IPS-18a (cell line): Measurements from ENCODE around the gene CNGA4.
"Not testable (repeated sequence)": the region's sequence is repeated elsewhere in the genome, so short reads cannot be mapped to it uniquely, and the experiment has no call there.

Experiments
- H3K27ac ChIP-seq: one replicate; pipeline ENCODE4 v1.5.1; 2013; ENCODE audit warnings: low read length
- H3K27me3 ChIP-seq: one replicate; pipeline ENCODE4 v1.6.1; 2013; ENCODE audit warnings: mild to moderate bottlenecking, low read length; ENCODE audit not compliant: control insufficient read depth, insufficient read depth
- H3K36me3 ChIP-seq: one replicate; pipeline ENCODE4 v1.6.1; 2013; ENCODE audit warnings: low read depth, low read length; ENCODE audit not compliant: control insufficient read depth
- H3K4me1 ChIP-seq: one replicate; pipeline ENCODE4 v1.6.1; 2013; ENCODE audit warnings: low read depth, low read length; ENCODE audit not compliant: control insufficient read depth
- H3K4me3 ChIP-seq: one replicate; pipeline ENCODE4 v1.5.1; 2013; ENCODE audit warnings: low read length
- H3K9ac ChIP-seq: one replicate; pipeline ENCODE4 v1.6.1; 2013; ENCODE audit warnings: mild to moderate bottlenecking, low read length, moderate library complexity
- H3K9me3 ChIP-seq: one replicate; pipeline ENCODE4 v1.6.1; 2013; ENCODE audit warnings: low read depth, low read length; ENCODE audit not compliant: control insufficient read depth

Gene CNGA4

GRCh38 chr11:6248897-6249296 is 10.0 kb downstream of the CNGA4 start:
- not testable (repeated sequence) for H3K36me3 ChIP-seq, H3K9me3 ChIP-seq, H3K4me1 ChIP-seq, H3K4me3 ChIP-seq, H3K27ac ChIP-seq, H3K9ac ChIP-seq, H3K27me3 ChIP-seq

DNA sequence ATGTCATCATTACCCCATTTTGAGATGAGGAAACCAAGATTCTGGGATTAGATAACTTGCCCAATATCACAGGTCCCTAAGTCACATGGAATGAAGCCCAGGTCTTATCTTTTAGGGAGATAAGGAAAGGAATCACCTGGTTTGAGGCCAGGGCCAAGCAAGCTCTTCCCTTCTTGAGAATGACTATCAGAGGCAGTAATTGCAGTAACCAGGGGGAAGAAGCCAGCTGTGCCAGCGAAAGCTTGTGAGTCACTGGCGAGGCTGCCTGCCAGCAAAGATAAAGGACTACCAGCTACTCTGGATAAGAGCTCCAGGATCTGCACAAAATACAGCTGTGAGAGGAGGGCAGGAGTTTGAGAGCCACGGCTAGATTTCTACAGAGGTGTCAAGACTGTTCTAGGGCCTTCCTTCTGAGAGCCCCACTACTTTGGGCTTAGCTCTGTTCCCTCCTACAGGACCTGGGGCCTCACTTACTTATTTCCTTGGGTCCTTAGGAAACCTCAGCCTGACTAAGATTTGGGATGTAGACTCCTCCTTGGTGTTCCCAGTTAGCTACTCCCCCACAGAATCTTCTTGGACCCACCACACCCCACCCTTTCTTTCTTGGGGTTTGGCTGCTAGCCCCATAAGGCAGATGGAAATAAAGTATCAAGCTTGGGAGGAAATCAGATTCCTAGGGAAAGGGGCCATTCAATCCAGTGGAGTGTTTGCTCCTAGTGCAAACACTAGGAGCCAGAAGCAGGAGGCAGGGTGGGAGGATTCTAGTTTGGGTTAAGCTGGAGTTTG is 11.1 kb downstream of the CNGA4 start:
- Histone ChIP-seq H3K36me3 (no peaks in the 10 kb centered on the region), H3K27ac (no peak overlapping the region), H3K4me1 (peaks cover 7% of the 10 kb centered on the region)

DNA sequence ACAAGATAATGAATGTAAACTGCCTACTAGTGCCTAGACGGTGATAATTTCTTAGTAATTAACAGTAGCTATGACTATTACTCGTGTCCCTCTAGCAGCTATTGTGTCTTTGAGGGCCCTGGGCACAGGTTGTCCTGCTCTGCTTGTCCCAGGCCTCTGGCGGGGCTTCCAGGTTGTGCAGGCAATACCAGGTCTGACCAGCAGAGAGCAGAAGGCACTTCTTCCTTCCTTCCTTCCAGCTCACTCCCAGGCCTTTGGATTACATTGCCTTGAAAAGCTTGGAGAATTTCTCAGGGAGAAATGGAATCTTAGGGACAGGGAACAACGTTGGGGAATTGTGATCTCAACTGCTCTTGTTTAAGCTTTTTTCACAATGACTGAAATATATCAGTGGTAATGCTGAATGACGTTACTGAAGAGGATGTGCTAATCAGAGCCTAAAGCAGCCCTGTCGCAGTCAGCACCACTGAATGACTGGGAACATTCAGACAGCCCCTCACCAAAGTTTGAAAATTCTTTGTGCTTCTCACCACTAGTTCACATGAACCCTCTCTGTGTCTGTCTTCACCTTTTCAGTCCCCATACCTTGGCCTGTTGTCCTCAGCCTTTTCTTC is 12.3 kb downstream of the CNGA4 start:
- H3K9me3 ChIP-seq, result no peaks in the 10 kb centered on the region
- peaks cover 7% of the 10 kb centered on the region for H3K4me1 ChIP-seq
- no peak overlapping the region for H3K9ac ChIP-seq
- no peaks in the 10 kb centered on the region for H3K36me3 ChIP-seq
- H3K27ac ChIP-seq, result no peak overlapping the region
- H3K4me3 ChIP-seq, result no peak overlapping the region
- peaks cover 7% of the 10 kb centered on the region for H3K27me3 ChIP-seq

More for the DNA sequence above, 11.1 kb downstream of the CNGA4 start:
- H3K9me3 ChIP-seq, result no peaks in the 10 kb centered on the region
- H3K9ac ChIP-seq, result no peak overlapping the region
- H3K4me3 ChIP-seq, result no peak overlapping the region
- H3K27me3 ChIP-seq, result no peaks in the 10 kb centered on the region

GRCh38 chr11:6251990-6252473 is 13.1 kb downstream of the CNGA4 start:
- H3K9ac ChIP-seq, result no peak overlapping the region
- no peaks in the 10 kb centered on the region for H3K36me3 ChIP-seq
- no peaks in the 10 kb centered on the region for H3K9me3 ChIP-seq
- H3K27me3 ChIP-seq, result peaks cover 10% of the 10 kb centered on the region
- H3K4me3 ChIP-seq, result no peak overlapping the region
- H3K27ac ChIP-seq, result no peak overlapping the region
- peaks cover 7% of the 10 kb centered on the region for H3K4me1 ChIP-seq

GRCh38 chr11:6253197-6253596 is 14.3 kb downstream of the CNGA4 start:
- Histone ChIP-seq H3K4me1 (peaks cover 7% of the 10 kb centered on the region), H3K27ac (no peak overlapping the region), H3K9me3 (no peaks in the 10 kb centered on the region), H3K36me3 (no peaks in the 10 kb centered on the region), H3K9ac (no peak overlapping the region), H3K27me3 (peaks cover 22% of the 10 kb centered on the region), H3K4me3 (no peak overlapping the region)

DNA sequence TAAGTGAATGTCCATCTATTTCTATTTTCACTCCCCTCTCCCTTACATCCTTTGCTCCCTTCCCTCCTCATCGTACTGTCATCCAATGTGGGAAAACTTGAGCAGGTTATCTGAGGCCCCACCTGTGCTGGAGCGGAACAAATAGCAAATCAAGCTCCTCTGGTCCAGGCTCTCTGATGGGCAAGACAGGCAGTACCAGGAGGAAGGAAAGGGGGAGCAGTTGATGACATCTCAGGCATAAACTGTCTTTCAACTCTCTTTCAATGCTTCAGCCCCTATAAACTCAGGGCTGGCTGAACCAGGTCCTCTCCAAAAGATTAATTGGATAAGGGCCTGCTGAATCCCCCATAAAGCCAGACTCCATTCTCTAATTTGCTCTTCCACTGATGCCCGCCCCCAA is 19.3 kb downstream of the CNGA4 start:
- H3K4me3 ChIP-seq, result peak overlapping the region; percentile 72
- H3K27me3 ChIP-seq, result peaks cover 55% of the 10 kb centered on the region

GRCh38 chr11:6258571-6259081 is 19.7 kb downstream of the CNGA4 start:
- Histone ChIP-seq H3K9me3 (no peaks in the 10 kb centered on the region), H3K4me1 (peaks cover 12% of the 10 kb centered on the region), H3K36me3 (no peaks in the 10 kb centered on the region), H3K9ac (no peak overlapping the region), H3K27ac (no peak overlapping the region), H3K27me3 (peaks cover 55% of the 10 kb centered on the region), H3K4me3 (peak overlapping the region; percentile 72)

More for the DNA sequence above, 19.3 kb downstream of the CNGA4 start:
- Histone ChIP-seq H3K4me1 (peaks cover 12% of the 10 kb centered on the region), H3K27ac (no peak overlapping the region), H3K9me3 (no peaks in the 10 kb centered on the region), H3K36me3 (no peaks in the 10 kb centered on the region), H3K9ac (no peak overlapping the region)

GRCh38 chr11:6260207-6260726 is 21.4 kb downstream of the CNGA4 start:
- H3K36me3 ChIP-seq, result no peaks in the 10 kb centered on the region
- no peaks in the 10 kb centered on the region for H3K9me3 ChIP-seq
- H3K4me1 ChIP-seq, result peaks cover 12% of the 10 kb centered on the region
- H3K27me3 ChIP-seq, result peaks cover 55% of the 10 kb centered on the region
- H3K9ac ChIP-seq, result no peak overlapping the region
- peak overlapping the region; percentile 72 for H3K4me3 ChIP-seq
- H3K27ac ChIP-seq, result no peak overlapping the region

- no peak overlapping the region for H3K4me3 ChIP-seq
- no peaks in the 10 kb centered on the region for H3K9me3 ChIP-seq
- no peaks in the 10 kb centered on the region for H3K36me3 ChIP-seq
- no peak overlapping the region for H3K27ac ChIP-seq
- H3K9ac ChIP-seq, result no peak overlapping the region
- H3K27me3 ChIP-seq, result peaks cover 28% of the 10 kb centered on the region
- peaks cover 8% of the 10 kb centered on the region for H3K4me1 ChIP-seq
Measured at GRCh38 chr11:6263662-6264061, 24.8 kb downstream of the CNGA4 start.

DNA sequence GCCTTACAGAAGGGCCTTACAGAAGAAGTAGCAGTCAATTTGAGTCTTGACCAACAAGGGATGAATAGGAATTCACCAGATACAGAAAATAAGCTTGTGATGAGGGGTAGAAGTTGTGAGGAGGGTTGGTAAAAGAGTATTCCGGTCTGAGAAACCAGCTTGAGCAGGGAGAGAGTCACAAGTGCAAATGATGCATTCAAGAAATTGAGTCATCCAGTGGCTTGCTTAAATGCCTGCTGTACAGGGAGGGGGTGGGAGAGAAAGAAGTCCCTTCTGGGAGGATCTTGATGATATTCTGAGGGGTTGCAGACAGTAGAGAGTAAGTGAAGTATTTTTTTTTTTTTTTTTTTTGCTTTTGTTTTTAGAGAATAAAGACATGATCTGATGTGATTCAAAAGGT is 29.9 kb downstream of the CNGA4 start:
- no peak overlapping the region for H3K9ac ChIP-seq
- no peaks in the 10 kb centered on the region for H3K4me1 ChIP-seq

DNA sequence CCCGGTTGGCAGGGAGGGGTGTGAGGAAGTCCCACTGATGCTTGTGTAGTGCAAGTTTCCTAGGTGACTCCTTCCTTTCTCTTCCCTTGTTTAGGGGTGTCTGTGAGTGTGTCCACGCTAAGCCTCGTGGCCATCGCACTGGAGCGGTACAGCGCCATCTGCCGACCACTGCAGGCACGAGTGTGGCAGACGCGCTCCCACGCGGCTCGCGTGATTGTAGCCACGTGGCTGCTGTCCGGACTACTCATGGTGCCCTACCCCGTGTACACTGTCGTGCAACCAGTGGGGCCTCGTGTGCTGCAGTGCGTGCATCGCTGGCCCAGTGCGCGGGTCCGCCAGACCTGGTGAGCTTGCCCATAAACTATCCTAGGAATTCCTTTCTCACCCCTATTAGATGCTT is 31.1 kb downstream of the CNGA4 start:
- no peak overlapping the region for H3K4me3 ChIP-seq
- no peaks in the 10 kb centered on the region for H3K27me3 ChIP-seq
- H3K9me3 ChIP-seq, result no peaks in the 10 kb centered on the region
- H3K36me3 ChIP-seq, result no peaks in the 10 kb centered on the region
- no peak overlapping the region for H3K27ac ChIP-seq
- H3K4me1 ChIP-seq, result no peaks in the 10 kb centered on the region
- H3K9ac ChIP-seq, result no peak overlapping the region

More for the DNA sequence above, 29.9 kb downstream of the CNGA4 start:
- no peak overlapping the region for H3K4me3 ChIP-seq
- no peaks in the 10 kb centered on the region for H3K27me3 ChIP-seq
- no peak overlapping the region for H3K27ac ChIP-seq
- no peaks in the 10 kb centered on the region for H3K9me3 ChIP-seq
- no peaks in the 10 kb centered on the region for H3K36me3 ChIP-seq
